ENCODE data around the gene PET100.
A peak's percentile ranks its signal among the peaks of the same experiment; 100 is the strongest.

Gene PET100

DNA sequence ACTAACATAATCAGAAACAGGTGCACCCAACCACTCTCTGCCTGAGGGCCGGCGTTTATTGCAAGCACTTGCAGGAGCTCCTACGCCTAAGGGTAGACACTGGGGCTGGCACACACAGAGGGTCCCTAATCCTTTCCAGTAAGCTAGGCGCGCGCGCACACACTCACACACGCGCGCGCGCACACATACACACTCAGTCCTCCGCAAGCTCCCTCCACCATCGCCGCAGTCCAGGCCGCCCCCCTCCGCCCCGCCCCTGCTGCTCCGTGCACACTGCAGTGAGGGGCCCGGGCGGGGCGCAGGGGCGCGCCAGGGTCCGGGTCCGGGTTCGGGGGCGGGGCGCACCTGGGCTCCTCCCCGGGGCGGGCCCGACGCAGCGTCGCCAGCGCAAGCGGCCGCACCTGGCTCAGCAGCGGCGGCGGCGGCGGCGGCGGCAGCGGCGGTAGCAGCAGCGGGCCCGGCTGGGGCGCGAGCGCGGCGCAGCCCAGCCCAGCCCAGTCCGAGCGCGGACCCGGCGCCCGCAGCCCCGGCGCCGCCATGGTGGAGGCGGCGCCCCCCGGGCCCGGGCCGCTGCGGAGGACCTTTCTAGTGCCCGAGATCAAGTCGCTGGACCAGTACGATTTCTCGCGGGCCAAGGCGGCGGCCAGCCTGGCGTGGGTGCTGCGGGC lies 34.0 kb upstream of the PET100 start, which contains the start of gene CAMSAP3:
CAMSAP3 (plus strand) TSS at position 398 of the 668 bp plus-strand sequence; CDS start at position 538, 140 bp downstream.
- H2BK12ac ChIP-seq (ENCODE audit: low read length in 2 of 2) = no peak within 1 kb of the TSS
- no peak within 1 kb of the TSS for H2AK5ac ChIP-seq (ENCODE audit: low read length, severe bottlenecking)
- H2AFZ ChIP-seq (ENCODE audit: low read depth, low read length) = no peak within 1 kb of the TSS
- no peaks in the 10 kb centered on the region for H3K36me3 ChIP-seq (ENCODE audit: control insufficient read depth in 1 of 2, insufficient read depth in 2 of 2, low read depth in 1 of 2, low read length in 2 of 2)
- H3K14ac ChIP-seq (ENCODE audit: low read length in 2 of 2) = no peak within 1 kb of the TSS
- no peak within 1 kb of the TSS for H3K9ac ChIP-seq (ENCODE audit: low read length)
- DNase-seq = no peak
- no peak within 1 kb of the TSS for H3K18ac ChIP-seq (ENCODE audit: low read depth in 1 of 2, low read length in 2 of 2)
- peak within 1 kb of the TSS in 1 of 2 experiments; percentile 29 for H3K23ac ChIP-seq (ENCODE audit: low read length in 2 of 2)
- WGBS = 1% methylated on average over 35 of the region's 78 CpGs
- H3K79me1 ChIP-seq (replicated peaks; ENCODE audit: low read length, poor library complexity, severe bottlenecking) = no peaks in the 10 kb centered on the region
- H2BK120ac ChIP-seq (ENCODE audit: low read depth, low read length) = no peak within 1 kb of the TSS
- no peak within 1 kb of the TSS for H2BK5ac ChIP-seq (ENCODE audit: low read depth, low read length, poor library complexity, severe bottlenecking)
- peak within 1 kb of the TSS; percentile 92 for H3K4me2 ChIP-seq (ENCODE audit: low read length, poor library complexity, severe bottlenecking)
- peaks cover 37 to 55% of the 10 kb centered on the region in 2 experiments for H3K27me3 ChIP-seq (ENCODE audit: control insufficient read depth in 1 of 2, insufficient read depth in 1 of 2, low read length in 2 of 2)
- no peak within 1 kb of the TSS for H3K4ac ChIP-seq (ENCODE audit: low read depth in 1 of 2, low read length in 2 of 2)
- no peaks in the 10 kb centered on the region for H3K9me3 ChIP-seq (ENCODE audit: control insufficient read depth, low read length)
- H3K4me1 ChIP-seq (ENCODE audit: control insufficient read depth, insufficient read depth, low read depth, low read length) = peaks cover 11% of the 10 kb centered on the region
- no peak within 1 kb of the TSS for H4K8ac ChIP-seq (ENCODE audit: low read length)
- no peak within 1 kb of the TSS for H4K91ac ChIP-seq (ENCODE audit: low read length)
- H3K27ac ChIP-seq (ENCODE audit: low read length, poor library complexity, severe bottlenecking) = no peak within 1 kb of the TSS
- H2BK15ac ChIP-seq (ENCODE audit: low read depth, poor library complexity, severe bottlenecking) = no peak within 1 kb of the TSS
- H3K4me3 ChIP-seq (ENCODE audit: insufficient read depth in 1 of 2, low read depth in 1 of 2, low read length in 2 of 2) = peak within 1 kb of the TSS in 1 of 2 experiments; percentile 62

DNA sequence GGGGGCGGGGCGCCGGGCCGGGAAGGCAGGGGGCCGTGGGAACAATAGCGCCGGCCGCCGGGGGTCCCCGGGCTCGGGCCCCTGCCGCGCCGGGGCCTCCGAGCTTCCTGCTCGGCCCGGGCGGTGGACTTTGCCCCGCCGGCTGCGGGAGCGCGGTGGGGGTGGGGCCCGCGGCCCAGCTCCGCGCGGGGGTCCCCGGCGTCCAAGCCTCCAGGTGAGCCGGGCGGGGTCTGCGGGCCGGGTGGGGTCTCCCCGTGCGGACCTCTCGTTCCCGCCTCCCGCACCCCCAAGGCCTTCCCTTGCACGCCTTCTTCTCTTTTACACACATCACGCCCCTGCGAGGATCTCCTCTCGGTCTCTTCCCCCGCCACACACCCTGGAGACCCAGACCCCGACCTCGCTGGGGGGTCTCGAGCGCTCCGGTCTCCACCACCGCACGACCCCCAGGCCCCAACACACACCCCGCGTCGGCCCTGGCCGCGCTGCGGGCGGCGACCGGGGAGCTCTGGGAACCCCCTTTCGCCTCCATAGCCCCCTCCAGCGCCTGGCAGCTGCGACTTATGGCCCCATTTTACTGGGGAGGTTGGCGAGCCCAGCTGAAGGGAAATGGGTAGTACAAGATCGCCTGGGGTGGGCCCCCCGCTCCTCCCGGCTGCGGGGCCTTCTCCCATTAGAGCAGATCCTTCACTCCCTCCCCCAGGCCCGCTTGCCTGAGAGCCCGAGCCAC lies 33.2 kb upstream of the PET100 start:
- Histone ChIP-seq H3K79me1 (replicated peaks; ENCODE audit: low read length, poor library complexity, severe bottlenecking) (no peaks in the 10 kb centered on the region), H2BK12ac (ENCODE audit: low read length in 2 of 2) (no peak overlapping the region), H2AFZ (ENCODE audit: low read depth, low read length) (no peak overlapping the region), H3K18ac (ENCODE audit: low read depth in 1 of 2, low read length in 2 of 2) (no peak overlapping the region), H2BK15ac (ENCODE audit: low read depth, poor library complexity, severe bottlenecking) (no peak overlapping the region), H3K4me2 (ENCODE audit: low read length, poor library complexity, severe bottlenecking) (peak overlapping the region; percentile 70), H3K4ac (ENCODE audit: low read depth in 1 of 2, low read length in 2 of 2) (no peak overlapping the region), H3K4me1 (ENCODE audit: control insufficient read depth, insufficient read depth, low read depth, low read length) (peaks cover 11% of the 10 kb centered on the region), H3K9ac (ENCODE audit: low read length) (no peak overlapping the region), H3K9me3 (ENCODE audit: control insufficient read depth, low read length) (no peaks in the 10 kb centered on the region), H3K27ac (ENCODE audit: low read length, poor library complexity, severe bottlenecking) (no peak overlapping the region), H4K8ac (ENCODE audit: low read length) (no peak overlapping the region), H4K91ac (ENCODE audit: low read length) (no peak overlapping the region), H2BK5ac (ENCODE audit: low read depth, low read length, poor library complexity, severe bottlenecking) (no peak overlapping the region), H2BK120ac (ENCODE audit: low read depth, low read length) (no peak overlapping the region), H3K27me3 (ENCODE audit: control insufficient read depth in 1 of 2, insufficient read depth in 1 of 2, low read length in 2 of 2) (peaks cover 37 to 50% of the 10 kb centered on the region in 2 experiments), H3K4me3 (ENCODE audit: insufficient read depth in 1 of 2, low read depth in 1 of 2, low read length in 2 of 2) (peak overlapping the region in 1 of 2 experiments; percentile 62), H2AK5ac (ENCODE audit: low read length, severe bottlenecking) (no peak overlapping the region), H3K14ac (ENCODE audit: low read length in 2 of 2) (no peak overlapping the region), H3K36me3 (ENCODE audit: control insufficient read depth in 1 of 2, insufficient read depth in 2 of 2, low read depth in 1 of 2, low read length in 2 of 2) (no peaks in the 10 kb centered on the region), H3K23ac (ENCODE audit: low read length in 2 of 2) (peak overlapping the region in 1 of 2 experiments; percentile 29)
- WGBS = 10% methylated on average over 38 of the region's 70 CpGs
- DNase-seq = no peak

DNA sequence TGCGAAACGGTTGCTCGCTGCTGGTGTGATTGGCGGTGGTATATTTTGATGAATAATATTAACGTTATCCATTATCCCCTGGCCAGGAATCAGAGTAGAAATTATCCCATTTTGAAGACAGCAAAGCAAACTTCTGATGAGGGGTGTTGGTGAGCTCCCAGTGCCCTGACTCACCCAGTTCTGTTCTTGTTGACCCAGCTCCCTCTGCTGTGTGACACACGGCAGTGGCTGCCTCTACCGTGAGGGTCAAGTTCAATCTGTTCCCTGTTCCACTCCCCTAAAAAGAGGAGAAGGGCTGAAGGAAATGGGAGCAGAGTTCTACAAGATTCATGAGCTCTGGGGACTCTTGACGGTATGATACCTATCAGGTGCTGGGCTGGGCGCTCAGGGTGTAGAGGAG lies 31.9 kb upstream of the PET100 start:
- H3K79me1 ChIP-seq (replicated peaks; ENCODE audit: low read length, poor library complexity, severe bottlenecking) = no peaks in the 10 kb centered on the region
- no peak overlapping the region for H3K4me3 ChIP-seq (ENCODE audit: insufficient read depth in 1 of 2, low read depth in 1 of 2, low read length in 2 of 2)
- no peak overlapping the region for H2BK12ac ChIP-seq (ENCODE audit: low read length in 2 of 2)
- no peak overlapping the region for H3K4me2 ChIP-seq (ENCODE audit: low read length, poor library complexity, severe bottlenecking)
- no peak for DNase-seq
- no peak overlapping the region for H4K8ac ChIP-seq (ENCODE audit: low read length)
- no peak overlapping the region for H2BK15ac ChIP-seq (ENCODE audit: low read depth, poor library complexity, severe bottlenecking)
- no peaks in the 10 kb centered on the region for H3K9me3 ChIP-seq (ENCODE audit: control insufficient read depth, low read length)
- H3K4me1 ChIP-seq (ENCODE audit: control insufficient read depth, insufficient read depth, low read depth, low read length) = peaks cover 11% of the 10 kb centered on the region
- H3K27me3 ChIP-seq (ENCODE audit: control insufficient read depth in 1 of 2, insufficient read depth in 1 of 2, low read length in 2 of 2) = peaks cover 42 to 56% of the 10 kb centered on the region in 2 experiments
- no peak overlapping the region for H2AK5ac ChIP-seq (ENCODE audit: low read length, severe bottlenecking)
- H2BK120ac ChIP-seq (ENCODE audit: low read depth, low read length) = no peak overlapping the region
- no peaks in the 10 kb centered on the region for H3K36me3 ChIP-seq (ENCODE audit: control insufficient read depth in 1 of 2, insufficient read depth in 2 of 2, low read depth in 1 of 2, low read length in 2 of 2)
- no peak overlapping the region for H3K4ac ChIP-seq (ENCODE audit: low read depth in 1 of 2, low read length in 2 of 2)
- no peak overlapping the region for H2BK5ac ChIP-seq (ENCODE audit: low read depth, low read length, poor library complexity, severe bottlenecking)
- WGBS = 82% methylated on average over 9 of the region's 9 CpGs
- no peak overlapping the region for H2AFZ ChIP-seq (ENCODE audit: low read depth, low read length)
- H3K9ac ChIP-seq (ENCODE audit: low read length) = no peak overlapping the region
- no peak overlapping the region for H3K23ac ChIP-seq (ENCODE audit: low read length in 2 of 2)
- no peak overlapping the region for H3K14ac ChIP-seq (ENCODE audit: low read length in 2 of 2)
- H3K18ac ChIP-seq (ENCODE audit: low read depth in 1 of 2, low read length in 2 of 2) = no peak overlapping the region
- no peak overlapping the region for H3K27ac ChIP-seq (ENCODE audit: low read length, poor library complexity, severe bottlenecking)
- H4K91ac ChIP-seq (ENCODE audit: low read length) = no peak overlapping the region

DNA sequence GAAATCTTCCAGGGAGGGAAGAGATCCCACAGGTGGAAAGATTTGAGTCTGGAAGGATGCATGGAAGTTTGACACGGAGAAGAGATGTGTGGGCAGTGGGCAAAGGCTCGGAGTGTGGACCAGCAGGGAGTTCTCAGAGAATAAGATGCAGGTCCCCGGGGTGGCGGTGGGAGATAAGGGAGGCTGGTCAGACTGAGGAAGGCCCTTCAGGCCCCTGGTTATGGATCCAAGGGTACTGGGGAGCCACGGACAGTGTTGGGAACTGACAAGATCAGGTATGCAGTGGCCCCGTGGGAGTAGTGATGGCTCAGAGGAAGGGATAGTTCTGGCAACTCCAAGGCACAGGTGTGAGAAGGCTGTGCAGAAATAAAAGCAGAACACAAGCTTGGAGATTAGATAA lies 31.4 kb upstream of the PET100 start:
- 80% methylated on average over 6 of the region's 6 CpGs for WGBS
- H2AK5ac ChIP-seq (ENCODE audit: low read length, severe bottlenecking) = no peak overlapping the region
- H3K4me1 ChIP-seq (ENCODE audit: control insufficient read depth, insufficient read depth, low read depth, low read length) = peaks cover 11% of the 10 kb centered on the region
- H3K36me3 ChIP-seq (ENCODE audit: control insufficient read depth in 1 of 2, insufficient read depth in 2 of 2, low read depth in 1 of 2, low read length in 2 of 2) = no peaks in the 10 kb centered on the region
- H3K27me3 ChIP-seq (ENCODE audit: control insufficient read depth in 1 of 2, insufficient read depth in 1 of 2, low read length in 2 of 2) = peaks cover 42 to 55% of the 10 kb centered on the region in 2 experiments
- H2BK15ac ChIP-seq (ENCODE audit: low read depth, poor library complexity, severe bottlenecking) = no peak overlapping the region
- no peak overlapping the region for H3K23ac ChIP-seq (ENCODE audit: low read length in 2 of 2)
- no peaks in the 10 kb centered on the region for H3K79me1 ChIP-seq (replicated peaks; ENCODE audit: low read length, poor library complexity, severe bottlenecking)
- no peak overlapping the region for H4K91ac ChIP-seq (ENCODE audit: low read length)
- H2BK12ac ChIP-seq (ENCODE audit: low read length in 2 of 2) = no peak overlapping the region
- H3K9ac ChIP-seq (ENCODE audit: low read length) = no peak overlapping the region
- H3K27ac ChIP-seq (ENCODE audit: low read length, poor library complexity, severe bottlenecking) = no peak overlapping the region
- no peak overlapping the region for H3K4me3 ChIP-seq (ENCODE audit: insufficient read depth in 1 of 2, low read depth in 1 of 2, low read length in 2 of 2)
- no peak for DNase-seq
- H2BK5ac ChIP-seq (ENCODE audit: low read depth, low read length, poor library complexity, severe bottlenecking) = no peak overlapping the region
- H2BK120ac ChIP-seq (ENCODE audit: low read depth, low read length) = no peak overlapping the region
- no peaks in the 10 kb centered on the region for H3K9me3 ChIP-seq (ENCODE audit: control insufficient read depth, low read length)
- H3K14ac ChIP-seq (ENCODE audit: low read length in 2 of 2) = no peak overlapping the region
- H4K8ac ChIP-seq (ENCODE audit: low read length) = no peak overlapping the region
- H2AFZ ChIP-seq (ENCODE audit: low read depth, low read length) = no peak overlapping the region
- no peak overlapping the region for H3K4ac ChIP-seq (ENCODE audit: low read depth in 1 of 2, low read length in 2 of 2)
- H3K4me2 ChIP-seq (ENCODE audit: low read length, poor library complexity, severe bottlenecking) = no peak overlapping the region
- H3K18ac ChIP-seq (ENCODE audit: low read depth in 1 of 2, low read length in 2 of 2) = no peak overlapping the region

Measured in mesenchymal stem cell (in vitro differentiated cells and primary cell).